OCI-LY1 (cell line): ENCODE results near the gene DUSP7.

Source experiments
- H2AFZ ChIP-seq: fragments of 200-600 bp; sonication (generic), shearing (Covaris generic); 2 replicates; pipeline ENCODE4 v1.6.0; 2014; ENCODE audit warnings: antibody characterized with exemption, mild to moderate bottlenecking, low read length
- H3F3A ChIP-seq: fragments of 200-600 bp; sonication (generic), shearing (Covaris generic); 2 replicates; pipeline ENCODE4 v1.6.0; 2014; ENCODE audit warnings: mild to moderate bottlenecking, antibody characterized with exemption, low read length, moderate library complexity; ENCODE audit not compliant: insufficient read depth
- H3K27ac ChIP-seq: fragments of 200-600 bp; sonication (generic); 2 replicates; pipeline ENCODE4 v1.5.1; 2014; ENCODE audit warnings: low read length, mixed run types, mild to moderate bottlenecking, low read depth; ENCODE audit not compliant: poor library complexity, severe bottlenecking
- H3K27me3 ChIP-seq: fragments of 200-600 bp; sonication (generic); 2 replicates; pipeline ENCODE4 v1.6.0; 2014; ENCODE audit warnings: antibody characterized with exemption, mild to moderate bottlenecking, low read length, moderate library complexity; ENCODE audit not compliant: insufficient read depth
- H3K36me3 ChIP-seq: fragments of 200-600 bp; sonication (generic); 2 replicates; pipeline ENCODE4 v1.6.1; 2014; ENCODE audit warnings: mild to moderate bottlenecking, antibody characterized with exemption, low read length, moderate library complexity, mixed read lengths; ENCODE audit not compliant: insufficient read depth
- H3K4me1 ChIP-seq: fragments of 200-600 bp; sonication (generic); 2 replicates; pipeline ENCODE4 v1.5.1; 2014; ENCODE audit warnings: mild to moderate bottlenecking, low read length, moderate library complexity; ENCODE audit not compliant: insufficient read depth, severe bottlenecking
- H3K4me2 ChIP-seq: fragments of 200-600 bp; sonication (generic), shearing (Covaris generic); 2 replicates; pipeline ENCODE4 v1.6.1; 2014; ENCODE audit warnings: low read length
- H3K4me3 ChIP-seq: fragments of 200-600 bp; sonication (generic); 2 replicates; pipeline ENCODE4 v1.5.1; 2014; ENCODE audit warnings: low read length, low read depth, mild to moderate bottlenecking, mixed read lengths; ENCODE audit not compliant: poor library complexity, severe bottlenecking
- H3K79me2 ChIP-seq: fragments of 200-600 bp; shearing (Covaris generic); 2 replicates; pipeline ENCODE4 v1.6.1; 2016; ENCODE audit warnings: mixed run types, low read length, mixed read lengths; ENCODE audit not compliant: insufficient read depth
- H3K9ac ChIP-seq: fragments of 200-600 bp; sonication (generic), shearing (Covaris generic); 2 replicates; pipeline ENCODE4 v1.6.1; 2014; ENCODE audit warnings: mild to moderate bottlenecking, low read length, mixed read lengths
- H3K9me2 ChIP-seq: fragments of 200-600 bp; sonication (generic), shearing (Covaris generic); 2 replicates; pipeline ENCODE4 v1.6.1; 2014; ENCODE audit warnings: low read depth, mild to moderate bottlenecking, low read length, mixed read lengths
- H3K9me3 ChIP-seq: fragments of 200-600 bp; shearing (Covaris generic); 2 replicates; pipeline ENCODE4 v1.6.1; 2014; ENCODE audit warnings: low read length, mixed read lengths
- H4K20me1 ChIP-seq: fragments of 200-600 bp; sonication (generic), shearing (Covaris generic); 2 replicates; pipeline ENCODE4 v1.6.0; 2016; ENCODE audit warnings: mild to moderate bottlenecking, low read length; ENCODE audit not compliant: insufficient read depth
- CTCF ChIP-seq: fragments of 200-600 bp; sonication (generic), shearing (Covaris generic); IDR thresholded peaks from 2 replicates; pipeline ENCODE4 v1.5.1; 2017; ENCODE audit warnings: mild to moderate bottlenecking, antibody characterized with exemption, low read length, moderate library complexity, mixed read lengths
- EZH2 ChIP-seq: fragments of 200-600 bp; sonication (generic), shearing (Covaris generic); IDR thresholded peaks from 2 replicates; pipeline ENCODE4 v1.8.0; 2017; ENCODE audit warnings: borderline replicate concordance, mixed run types, mild to moderate bottlenecking, antibody characterized with exemption, low read length, moderate library complexity, mixed read lengths

DUSP7 gene

GRCh38 chr3:52087731-52088130 is 31.4 kb upstream of the DUSP7 start:
- no peaks in the 10 kb centered on the region for H3K36me3 ChIP-seq
- H3K4me3 ChIP-seq = no peak overlapping the region
- no peaks in the 10 kb centered on the region for H3F3A ChIP-seq
- no peaks in the 10 kb centered on the region for H4K20me1 ChIP-seq
- no peaks in the 10 kb centered on the region for H3K9me2 ChIP-seq
- H3K9ac ChIP-seq = no peak overlapping the region
- no peaks in the 10 kb centered on the region for H3K4me1 ChIP-seq
- H3K4me2 ChIP-seq = no peak overlapping the region
- H3K79me2 ChIP-seq = no peaks in the 10 kb centered on the region
- H2AFZ ChIP-seq = no peak overlapping the region
- no peak overlapping the region for H3K27ac ChIP-seq
- H3K27me3 ChIP-seq = no peaks in the 10 kb centered on the region
- no peaks in the 10 kb centered on the region for H3K9me3 ChIP-seq
- TF ChIP-seq EZH2 = no peak
- no peak for TF ChIP-seq CTCF

GRCh38 chr3:52086976-52087663 is 30.7 kb upstream of the DUSP7 start:
- no peaks in the 10 kb centered on the region for H3K9me2 ChIP-seq
- no peaks in the 10 kb centered on the region for H3K27me3 ChIP-seq
- H4K20me1 ChIP-seq = no peaks in the 10 kb centered on the region
- H3K9ac ChIP-seq = no peak overlapping the region
- H3K4me2 ChIP-seq = no peak overlapping the region
- H3K4me1 ChIP-seq = no peaks in the 10 kb centered on the region
- H3K36me3 ChIP-seq = no peaks in the 10 kb centered on the region
- no peak for TF ChIP-seq CTCF
- TF ChIP-seq EZH2 = no peak
- H2AFZ ChIP-seq = no peak overlapping the region
- H3K4me3 ChIP-seq = no peak overlapping the region
- H3F3A ChIP-seq = no peaks in the 10 kb centered on the region
- no peaks in the 10 kb centered on the region for H3K9me3 ChIP-seq
- H3K79me2 ChIP-seq = no peaks in the 10 kb centered on the region
- H3K27ac ChIP-seq = no peak overlapping the region

- Histone ChIP-seq H3K36me3 (no peaks in the 10 kb centered on the region), H3K79me2 (no peaks in the 10 kb centered on the region), H3K4me1 (no peaks in the 10 kb centered on the region), H3K27me3 (no peaks in the 10 kb centered on the region), H3K4me3 (no peak overlapping the region), H4K20me1 (no peaks in the 10 kb centered on the region), H3K9ac (no peak overlapping the region), H3F3A (no peaks in the 10 kb centered on the region), H3K27ac (no peak overlapping the region), H3K9me3 (no peaks in the 10 kb centered on the region), H2AFZ (no peak overlapping the region), H3K9me2 (no peaks in the 10 kb centered on the region), H3K4me2 (no peak overlapping the region)
- TF ChIP-seq EZH2 (no peak), CTCF (no peak)
These were observed 30.1 kb upstream of the DUSP7 start for GRCh38 chr3:52086461-52086860.
